ENCODE measurements around the gene SRP9. TPM values are rescaled to one million over a fixed set of nuclear protein-coding genes. Genes with fewer than 3 reads are reported as not detected.

The SRP9 gene
- polyA plus RNA-seq, 1 of the 3 experiments (the other 2 are of a cell fraction) = 156 TPM

- Histone ChIP-seq H3F3A (replicated peaks; ENCODE audit: insufficient read depth) (peaks cover 10% of the 10 kb centered on the region), H4K20me1 (ENCODE audit: insufficient read depth) (no peaks in the 10 kb centered on the region), H2AFZ (ENCODE audit: low read depth) (peak overlapping the region; percentile 42; the same call in 1 of the 2 replicates), H3K9me2 (no peaks in the 10 kb centered on the region), H3K4me3 (ENCODE audit: low read depth in 2 of 2, low read length in 1 of 2) (peak overlapping the region in 1 of 2 experiments; percentile 39; a peak in 1 of 4 replicates), H3K4me1 (ENCODE audit: control insufficient read depth in 1 of 2, insufficient read depth in 2 of 2, low read depth in 1 of 2, low read length in 1 of 2) (peaks cover 19 to 43% of the 10 kb centered on the region in 2 experiments), H3K4me2 (peak overlapping the region; percentile 51), H3K9me3 (no peaks in the 10 kb centered on the region), H3K79me2 (ENCODE audit: insufficient read depth) (peaks cover 1% of the 10 kb centered on the region; the same call in 1 of the 2 replicates), H3K36me3 (replicated peaks in 1 of 2; ENCODE audit: control insufficient read depth in 1 of 2, insufficient read depth in 2 of 2, low read length in 1 of 2) (no peaks in the 10 kb centered on the region), H3K27ac (ENCODE audit: low read depth in 2 of 2, low read length in 1 of 2) (peak overlapping the region; percentile 56 to 78), H3K27me3 (ENCODE audit: insufficient read depth) (no peaks in the 10 kb centered on the region), H3K9ac (no peak overlapping the region)
- CTCF ChIA-PET = interaction anchor here (0.5 to 18.9 kb wide), 73 partner anchors 9 to 453 kb away, joined by 3 to 473 read pairs (median 5); partner anchors contain the start of genes ENAH, PYCR2 and TMEM63A
- DNase-seq = no peak
- WGBS (ENCODE audit: low lambda C conversion rate) = 98% methylated on average over 4 of the region's 4 CpGs
- POLR2A ChIA-PET = interaction anchor here (0.6 to 1.8 kb wide), 2 partner anchors 26 to 120 kb away, joined by 4 to 12 read pairs; partner anchors contain the start of gene ENAH
- TF ChIP-seq SMC3 (IDR thresholded peaks at IDR 0.05; ENCODE audit: low read depth, low read length) (no peak), USF2 (IDR thresholded peaks at IDR 0.05; ENCODE audit: borderline replicate concordance, low read depth, low read length) (no peak), NFIC (IDR thresholded peaks at IDR 0.05; ENCODE audit: borderline replicate concordance) (no peak), NRF1 (IDR thresholded peaks at IDR 0.05; ENCODE audit: low read depth, low read length) (no peak), MEF2A (IDR thresholded peaks at IDR 0.05; ENCODE audit: borderline replicate concordance, low read depth) (no peak), FOXJ3 (CRISPR knock-in tag; IDR thresholded peaks at IDR 0.05) (no peak), JUND (IDR thresholded peaks at IDR 0.05) (no peak), GABPA (IDR thresholded peaks at IDR 0.05; ENCODE audit: low read depth) (no peak), FOSL2 (IDR thresholded peaks at IDR 0.05; ENCODE audit: borderline replicate concordance, low read depth) (no peak), TAF1 (IDR thresholded peaks at IDR 0.05; ENCODE audit: borderline replicate concordance, low read depth, low read length) (no peak), TCF12 (IDR thresholded peaks at IDR 0.05) (no peak), GATA2 (CRISPR knock-in tag; IDR thresholded peaks at IDR 0.05) (no peak), FOXM1 (IDR thresholded peaks at IDR 0.05; ENCODE audit: low read depth) (no peak), ELF1 (IDR thresholded peaks at IDR 0.05) (no peak), RCOR1 (IDR thresholded peaks at IDR 0.05; ENCODE audit: low read length) (no peak), RAD21 (IDR thresholded peaks at IDR 0.05; ENCODE audit: low read length) (no peak), SIN3A (IDR thresholded peaks at IDR 0.05; ENCODE audit: borderline replicate concordance, low read depth, low read length) (no peak)
- TF ChIP-seq, protein P1, sequence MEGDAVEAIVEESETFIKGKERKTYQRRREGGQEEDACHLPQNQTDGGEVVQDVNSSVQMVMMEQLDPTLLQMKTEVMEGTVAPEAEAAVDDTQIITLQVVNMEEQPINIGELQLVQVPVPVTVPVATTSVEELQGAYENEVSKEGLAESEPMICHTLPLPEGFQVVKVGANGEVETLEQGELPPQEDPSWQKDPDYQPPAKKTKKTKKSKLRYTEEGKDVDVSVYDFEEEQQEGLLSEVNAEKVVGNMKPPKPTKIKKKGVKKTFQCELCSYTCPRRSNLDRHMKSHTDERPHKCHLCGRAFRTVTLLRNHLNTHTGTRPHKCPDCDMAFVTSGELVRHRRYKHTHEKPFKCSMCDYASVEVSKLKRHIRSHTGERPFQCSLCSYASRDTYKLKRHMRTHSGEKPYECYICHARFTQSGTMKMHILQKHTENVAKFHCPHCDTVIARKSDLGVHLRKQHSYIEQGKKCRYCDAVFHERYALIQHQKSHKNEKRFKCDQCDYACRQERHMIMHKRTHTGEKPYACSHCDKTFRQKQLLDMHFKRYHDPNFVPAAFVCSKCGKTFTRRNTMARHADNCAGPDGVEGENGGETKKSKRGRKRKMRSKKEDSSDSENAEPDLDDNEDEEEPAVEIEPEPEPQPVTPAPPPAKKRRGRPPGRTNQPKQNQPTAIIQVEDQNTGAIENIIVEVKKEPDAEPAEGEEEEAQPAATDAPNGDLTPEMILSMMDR (IDR thresholded peaks at IDR 0.05) = no peak
- TF ChIP-seq, protein P2, sequence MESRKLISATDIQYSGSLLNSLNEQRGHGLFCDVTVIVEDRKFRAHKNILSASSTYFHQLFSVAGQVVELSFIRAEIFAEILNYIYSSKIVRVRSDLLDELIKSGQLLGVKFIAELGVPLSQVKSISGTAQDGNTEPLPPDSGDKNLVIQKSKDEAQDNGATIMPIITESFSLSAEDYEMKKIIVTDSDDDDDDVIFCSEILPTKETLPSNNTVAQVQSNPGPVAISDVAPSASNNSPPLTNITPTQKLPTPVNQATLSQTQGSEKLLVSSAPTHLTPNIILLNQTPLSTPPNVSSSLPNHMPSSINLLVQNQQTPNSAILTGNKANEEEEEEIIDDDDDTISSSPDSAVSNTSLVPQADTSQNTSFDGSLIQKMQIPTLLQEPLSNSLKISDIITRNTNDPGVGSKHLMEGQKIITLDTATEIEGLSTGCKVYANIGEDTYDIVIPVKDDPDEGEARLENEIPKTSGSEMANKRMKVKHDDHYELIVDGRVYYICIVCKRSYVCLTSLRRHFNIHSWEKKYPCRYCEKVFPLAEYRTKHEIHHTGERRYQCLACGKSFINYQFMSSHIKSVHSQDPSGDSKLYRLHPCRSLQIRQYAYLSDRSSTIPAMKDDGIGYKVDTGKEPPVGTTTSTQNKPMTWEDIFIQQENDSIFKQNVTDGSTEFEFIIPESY (IDR thresholded peaks at IDR 0.05; ENCODE audit: borderline replicate concordance, low read depth) = no peak
Observed at GRCh38 chr1:225772848-225773247, 4.8 kb upstream of the SRP9 start.

Measured in SK-N-SH (cell line).